Adrenal gland (tissue), 12 donors: ENCODE results near the gene SURF6. TPM values are rescaled to one million over a fixed set of nuclear protein-coding genes. Genes with fewer than 3 reads are reported as not detected.

ENCODE experiments used
- DNase-seq, 7 donors: peaks; one replicate each; pipeline ENCODE4 v3.0.0-alpha.2; 2019 to 2020
- H3K27ac ChIP-seq, 5 donors: fragments of 200-600 bp; sonication (generic) in 4 of 5; 1 replicate in 3 of 5; 2 replicates in 2 of 5; pipeline versions ENCODE4 v1.5.1 to v1.8.0; 2016 to 2020; ENCODE audit warnings: mild to moderate bottlenecking in 1 of 5
- H3K27me3 ChIP-seq: fragments of 200-600 bp; 2 replicates; pipeline ENCODE4 v1.8.0; 2021
- H3K36me3 ChIP-seq, 2 donors: fragments of 200-600 bp; replicated peaks in 1 of 2; 1 replicate in 1 of 2; 2 replicates in 1 of 2; pipeline versions ENCODE4 v1.5.1 to v1.8.0; 2018 to 2022
- H3K4me1 ChIP-seq, 2 donors: fragments of 200-600 bp; replicated peaks in 1 of 2; 1 replicate in 1 of 2; 2 replicates in 1 of 2; pipeline versions ENCODE4 v1.5.1 to v1.8.0; 2018 to 2021
- H3K4me3 ChIP-seq, 4 donors: fragments of 200-600 bp; sonication (generic) in 3 of 4; one replicate each; pipeline ENCODE4 v1.5.1; 2016 to 2018
- H3K9me3 ChIP-seq, 3 donors: fragments of 200-600 bp; sonication (generic) in 1 of 3; replicated peaks in 1 of 3; 1 replicate in 2 of 3; 2 replicates in 1 of 3; pipeline versions ENCODE4 v1.5.1 to v1.8.0; 2016 to 2021
- POLR2A ChIP-seq, 2 donors: fragments of 450-650 bp; IDR thresholded peaks; one replicate each; pipeline ENCODE4 v1.6.1; 2017; ENCODE audit warnings: antibody characterized with exemption in 2 of 2, mild to moderate bottlenecking in 2 of 2, moderate library complexity in 1 of 2
- WGBS, 4 donors: extraction: QIAGEN DNeasy Blood & Tissue Kit in 2 of 4; methylation state at CpG; one replicate each; pipeline versions ENCODE4 v1.1.5 to v1.1.7; 2013 to 2017; 5-methylcytosine and 5-hydroxymethylcytosine counted together
- intact Hi-C, 2 donors: fragments of 100-400 bp; cut with DNase I; formaldehyde crosslinking; loops; one replicate each; pipeline versions ENCODE4 v1.14.1 to v1.15.0; 2022 to 2023
- polyA plus RNA-seq, 3 donors: library from polyadenylated mRNA; stranded (reverse); fragments of 200-250 nt in 2 of 3; fragments of 350-450 nt in 1 of 3; fragmentation: Illumina TruSeq in 1 of 3; extraction: RNeasy Lipid Tissue Mini Kit (QIAGEN cat#74804) in 1 of 3; gene quantifications; one replicate each; pipeline ENCODE4 v1.2.3, GENCODE V29; 2013 to 2014
- total RNA-seq, 9 donors: library from RNA; depleted of rRNA in 4 of 9; stranded (reverse); fragments of >200 nt in 4 of 9; fragments of 120-200 nt in 1 of 9; fragmentation: NEBNext Ultra II Directional in 1 of 9; extraction: Animal tissue kit (Norgen Biotek cat#: 25700) in 1 of 9; gene quantifications; one replicate each; pipeline versions ENCODE4 v1.1.0 to v1.2.4, GENCODE V29; 2013 to 2023
- TF ChIP-seq, protein P1 (sequence below), 6 experiments: fragments of 450-650 bp in 4 of 6; fragments of 200-600 bp in 2 of 6; sonication (generic) in 1 of 6; IDR thresholded peaks; 1 replicate in 5 of 6; 2 replicates in 1 of 6; pipeline versions ENCODE4 v1.5.1 to v1.8.0; 2016 to 2021; ENCODE audit warnings: antibody characterized with exemption in 6 of 6, mild to moderate bottlenecking in 2 of 6, moderate library complexity in 1 of 6
- donor health status: healthy with polysubstance abuse.
- donor health status: Bipolar disorder and iron deficiency.
- donor health status: DM: yes; HTN: yes; CAD: no.
- donor health status: DM: no; HTN: no; CAD: no.
- donor health status: DM: no; HTN: no; CAD: no.
- donor health status: DM: yes; HTN: yes; CAD: no.

The SURF6 gene
- total and polyA plus RNA-seq, 12 donors: 6.2 to 42.2 (median 23.1) TPM

DNA sequence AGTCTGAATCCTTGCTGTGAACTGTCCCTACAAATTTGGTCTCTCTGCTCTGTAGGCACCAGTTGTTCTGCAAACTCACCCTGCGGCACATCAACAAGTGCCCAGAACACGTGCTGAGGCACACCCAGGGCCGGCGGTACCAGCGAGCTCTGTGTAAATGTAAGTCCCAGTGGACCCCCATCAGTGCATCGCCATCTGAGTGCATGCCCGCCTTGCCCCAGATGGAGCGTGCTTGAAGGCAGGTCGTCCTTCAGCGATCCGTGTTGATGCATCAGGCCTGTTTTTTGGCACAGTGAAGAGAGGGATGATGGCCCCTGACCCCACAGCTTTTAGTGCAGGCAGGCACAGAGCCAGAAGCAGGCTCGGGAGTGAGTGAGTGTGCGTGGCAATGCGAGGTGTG, 21.7 kb upstream of the SURF6 start:
- DNase-seq: no peak
- intact Hi-C loops: loop anchor here (10.0 kb wide), 1 partner anchor 127 kb away; no protein-coding TSS in a partner anchor
- no peak overlapping the region for H3K27ac ChIP-seq
- H3K36me3 ChIP-seq: peaks cover 0 to 32% of the 10 kb centered on the region in 2 donors
- 66 to 77% (median 77%) methylated on average over 9 to 14 of the region's 14 CpGs for WGBS, 4 donors
- H3K4me3 ChIP-seq: no peak overlapping the region
- no peaks in the 10 kb centered on the region for H3K27me3 ChIP-seq
- peaks cover 11 to 38% of the 10 kb centered on the region in 2 donors for H3K4me1 ChIP-seq
- no peak for TF ChIP-seq POLR2A (IDR thresholded peaks at IDR 0.05)
- TF ChIP-seq, protein P1, sequence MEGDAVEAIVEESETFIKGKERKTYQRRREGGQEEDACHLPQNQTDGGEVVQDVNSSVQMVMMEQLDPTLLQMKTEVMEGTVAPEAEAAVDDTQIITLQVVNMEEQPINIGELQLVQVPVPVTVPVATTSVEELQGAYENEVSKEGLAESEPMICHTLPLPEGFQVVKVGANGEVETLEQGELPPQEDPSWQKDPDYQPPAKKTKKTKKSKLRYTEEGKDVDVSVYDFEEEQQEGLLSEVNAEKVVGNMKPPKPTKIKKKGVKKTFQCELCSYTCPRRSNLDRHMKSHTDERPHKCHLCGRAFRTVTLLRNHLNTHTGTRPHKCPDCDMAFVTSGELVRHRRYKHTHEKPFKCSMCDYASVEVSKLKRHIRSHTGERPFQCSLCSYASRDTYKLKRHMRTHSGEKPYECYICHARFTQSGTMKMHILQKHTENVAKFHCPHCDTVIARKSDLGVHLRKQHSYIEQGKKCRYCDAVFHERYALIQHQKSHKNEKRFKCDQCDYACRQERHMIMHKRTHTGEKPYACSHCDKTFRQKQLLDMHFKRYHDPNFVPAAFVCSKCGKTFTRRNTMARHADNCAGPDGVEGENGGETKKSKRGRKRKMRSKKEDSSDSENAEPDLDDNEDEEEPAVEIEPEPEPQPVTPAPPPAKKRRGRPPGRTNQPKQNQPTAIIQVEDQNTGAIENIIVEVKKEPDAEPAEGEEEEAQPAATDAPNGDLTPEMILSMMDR (IDR thresholded peaks at IDR 0.05): no peak
- H3K9me3 ChIP-seq: no peaks in the 10 kb centered on the region

DNA sequence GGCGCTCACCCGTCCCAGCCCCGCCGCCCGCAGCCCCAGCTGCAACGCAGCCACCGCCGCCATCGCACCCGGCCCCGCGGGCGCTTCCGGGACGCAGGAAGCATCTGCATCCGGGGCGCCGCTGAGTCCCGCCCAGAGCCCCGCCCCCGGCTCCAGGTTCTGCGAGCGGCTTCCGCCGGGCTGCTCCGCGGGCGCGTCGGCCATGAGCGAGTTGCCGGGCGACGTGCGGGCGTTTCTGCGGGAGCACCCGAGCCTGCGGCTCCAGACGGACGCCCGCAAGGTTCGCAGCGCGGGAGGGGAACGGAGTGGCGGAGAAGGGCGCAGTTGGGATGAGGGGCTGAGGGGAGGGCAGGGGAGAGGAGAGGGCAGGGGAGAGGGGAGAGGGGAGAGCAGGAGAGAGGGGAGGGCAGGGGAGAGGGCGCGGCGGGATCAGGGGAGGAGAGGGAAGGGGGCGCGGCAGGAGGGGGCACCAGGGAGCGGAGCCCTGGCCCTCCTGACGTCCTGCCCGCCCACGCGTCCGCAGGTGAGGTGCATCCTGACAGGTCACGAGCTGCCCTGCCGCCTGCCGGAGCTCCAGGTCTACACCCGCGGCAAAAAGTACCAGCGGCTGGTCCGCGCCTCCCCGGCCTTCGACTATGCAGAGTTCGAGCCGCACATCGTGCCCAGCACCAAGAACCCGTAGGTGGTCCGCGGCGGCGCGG, 20.6 kb upstream of the SURF6 start, which contains the start of the genes SURF1 and SURF2:
Gene SURF1, minus strand, starts transcription at position 97 of the 701 bp plus-strand sequence. Its CDS starts 34 bp downstream, at position 63.
Gene SURF2, plus strand, starts transcription at position 160 of the 701 bp plus-strand sequence. Its CDS starts 43 bp downstream, at position 203.
- 0 to 2% (median 1%) methylated on average over 29 to 77 of the region's 78 CpGs for WGBS, 4 donors
- TF ChIP-seq POLR2A (IDR thresholded peaks at IDR 0.05): peak in 1 of 2 donors; percentile 63
- TF ChIP-seq, protein P1 (IDR thresholded peaks at IDR 0.05): no peak
- peak; percentile 85 to 93 (median 88) for DNase-seq
- intact Hi-C loops: loop anchor here (10.0 kb wide), 1 partner anchor 128 kb away; no protein-coding TSS in a partner anchor
- no peaks in the 10 kb centered on the region for H3K27me3 ChIP-seq
- H3K4me1 ChIP-seq: peaks cover 11 to 38% of the 10 kb centered on the region in 2 donors
- peaks cover 0 to 32% of the 10 kb centered on the region in 2 donors for H3K36me3 ChIP-seq
- peak within 1 kb of the TSS in 3 of 4 donors; percentile 44 to 74 (median 66) for H3K4me3 ChIP-seq
- H3K27ac ChIP-seq: peak within 1 kb of the TSS in 4 of 5 donors; percentile 0 to 85 (median 57)
- no peaks in the 10 kb centered on the region for H3K9me3 ChIP-seq

DNA sequence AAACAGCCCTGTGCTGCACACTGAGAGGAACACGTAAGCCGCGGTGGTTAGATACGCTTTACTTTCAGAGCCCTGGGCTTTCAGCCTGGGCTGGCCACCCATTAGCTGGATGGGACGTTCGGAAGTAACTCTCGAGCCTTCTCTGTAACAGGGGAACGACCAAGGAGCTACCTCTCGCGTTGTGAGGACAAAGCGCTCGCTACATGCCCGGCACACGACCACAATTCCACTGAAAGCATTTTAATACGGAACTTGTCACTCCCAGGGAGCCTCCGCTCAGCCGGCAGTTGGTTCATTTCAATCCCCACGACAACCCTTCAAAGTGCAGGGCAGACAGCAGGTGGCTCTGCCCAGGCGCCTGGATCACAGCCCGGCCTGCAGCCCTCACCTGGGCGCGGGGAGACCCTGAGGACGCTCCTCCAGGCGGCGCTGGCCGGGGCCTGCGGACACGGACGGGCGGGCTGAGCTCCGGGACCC, 19.9 kb upstream of the SURF6 start:
- peak overlapping the region in 4 of 5 donors; percentile 0 to 85 (median 57) for H3K27ac ChIP-seq
- peaks cover 0 to 32% of the 10 kb centered on the region in 2 donors for H3K36me3 ChIP-seq
- peak overlapping the region in 3 of 4 donors; percentile 44 to 74 (median 66) for H3K4me3 ChIP-seq
- peaks cover 11 to 38% of the 10 kb centered on the region in 2 donors for H3K4me1 ChIP-seq
- no peaks in the 10 kb centered on the region for H3K9me3 ChIP-seq
- WGBS, 4 donors: 0% methylated on average over 2 to 31 of the region's 31 CpGs
- intact Hi-C loops: loop anchor here (10.0 kb wide), 1 partner anchor 129 kb away; no protein-coding TSS in a partner anchor
- TF ChIP-seq, protein P1 (IDR thresholded peaks at IDR 0.05): no peak
- TF ChIP-seq POLR2A (IDR thresholded peaks at IDR 0.05): no peak
- no peaks in the 10 kb centered on the region for H3K27me3 ChIP-seq
- no peak for DNase-seq

DNA sequence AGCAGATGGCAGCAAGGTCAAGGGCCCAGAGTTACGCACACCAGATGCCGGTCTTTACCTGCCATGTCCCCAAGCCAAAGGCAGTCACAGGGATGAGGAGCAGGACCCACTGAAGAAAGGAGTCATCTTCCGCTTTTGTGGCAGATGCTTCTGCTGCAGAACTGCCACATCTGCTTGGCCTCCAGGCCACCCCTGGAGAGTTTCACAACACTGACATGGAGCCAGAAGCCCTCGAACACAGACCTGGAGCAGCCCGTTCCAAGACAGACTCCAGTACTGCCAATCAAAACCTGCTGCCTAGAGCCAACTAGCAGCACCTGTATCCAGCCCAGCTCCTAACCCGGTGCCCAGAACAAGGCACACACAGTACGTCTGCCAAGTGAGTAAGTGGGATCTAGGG, 18.8 kb upstream of the SURF6 start:
- Histone ChIP-seq H3K4me1 (peaks cover 11 to 39% of the 10 kb centered on the region in 2 donors), H3K4me3 (no peak overlapping the region), H3K9me3 (no peaks in the 10 kb centered on the region), H3K27me3 (no peaks in the 10 kb centered on the region), H3K36me3 (peaks cover 0 to 37% of the 10 kb centered on the region in 2 donors), H3K27ac (no peak overlapping the region)
- WGBS, 4 donors: 76 to 83% (median 77%) methylated on average over 5 to 7 of the region's 7 CpGs
- no peak for DNase-seq
- intact Hi-C loops: loop anchor here (10.0 kb wide), 1 partner anchor 130 kb away; no protein-coding TSS in a partner anchor
- TF ChIP-seq POLR2A (IDR thresholded peaks at IDR 0.05): no peak
- TF ChIP-seq, protein P1 (IDR thresholded peaks at IDR 0.05): no peak
